Measurements from ENCODE around the gene SPTBN1. TPM values are rescaled to one million over a fixed set of nuclear protein-coding genes. Genes with fewer than 3 reads are reported as not detected.

The SPTBN1 gene
- total and polyA plus RNA-seq, 2 experiments from 2014 or later = 125 to 435 TPM

DNA sequence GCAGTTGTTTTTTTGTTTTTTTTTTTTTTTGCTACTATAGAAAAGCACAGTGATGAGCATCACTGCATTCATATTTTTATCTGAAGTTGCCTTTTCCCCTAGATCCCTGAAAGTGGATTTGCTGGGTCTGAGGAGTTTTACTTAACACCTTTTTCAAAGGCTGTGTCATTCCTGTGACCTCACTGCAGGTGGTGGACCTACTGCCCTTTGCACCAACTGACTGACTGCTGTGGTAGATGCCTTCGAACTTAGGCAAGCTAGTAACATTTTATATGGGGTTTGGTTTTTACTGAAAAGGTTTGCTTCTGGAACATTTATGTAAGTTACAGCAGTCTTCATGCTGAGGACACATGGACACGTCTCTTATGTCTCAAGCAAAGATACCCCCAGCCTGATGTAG is 36.2 kb downstream of the SPTBN1 start:
- TF ChIP-seq, protein P1, sequence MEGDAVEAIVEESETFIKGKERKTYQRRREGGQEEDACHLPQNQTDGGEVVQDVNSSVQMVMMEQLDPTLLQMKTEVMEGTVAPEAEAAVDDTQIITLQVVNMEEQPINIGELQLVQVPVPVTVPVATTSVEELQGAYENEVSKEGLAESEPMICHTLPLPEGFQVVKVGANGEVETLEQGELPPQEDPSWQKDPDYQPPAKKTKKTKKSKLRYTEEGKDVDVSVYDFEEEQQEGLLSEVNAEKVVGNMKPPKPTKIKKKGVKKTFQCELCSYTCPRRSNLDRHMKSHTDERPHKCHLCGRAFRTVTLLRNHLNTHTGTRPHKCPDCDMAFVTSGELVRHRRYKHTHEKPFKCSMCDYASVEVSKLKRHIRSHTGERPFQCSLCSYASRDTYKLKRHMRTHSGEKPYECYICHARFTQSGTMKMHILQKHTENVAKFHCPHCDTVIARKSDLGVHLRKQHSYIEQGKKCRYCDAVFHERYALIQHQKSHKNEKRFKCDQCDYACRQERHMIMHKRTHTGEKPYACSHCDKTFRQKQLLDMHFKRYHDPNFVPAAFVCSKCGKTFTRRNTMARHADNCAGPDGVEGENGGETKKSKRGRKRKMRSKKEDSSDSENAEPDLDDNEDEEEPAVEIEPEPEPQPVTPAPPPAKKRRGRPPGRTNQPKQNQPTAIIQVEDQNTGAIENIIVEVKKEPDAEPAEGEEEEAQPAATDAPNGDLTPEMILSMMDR (IDR thresholded peaks at IDR 0.05; ENCODE audit: low read depth, low read length) = no peak
- DNase-seq (ENCODE audit: low read depth in 1 of 2, low spot score in 1 of 2) = no peak
- Histone ChIP-seq H3K27ac (no peak overlapping the region), H3K36me3 (no peaks in the 10 kb centered on the region), H3K4me1 (ENCODE audit: low read depth) (peaks cover 30% of the 10 kb centered on the region), H3K27me3 (no peaks in the 10 kb centered on the region), H3K9me3 (ENCODE audit: low read depth) (no peaks in the 10 kb centered on the region), H3K4me3 (no peak overlapping the region)

DNA sequence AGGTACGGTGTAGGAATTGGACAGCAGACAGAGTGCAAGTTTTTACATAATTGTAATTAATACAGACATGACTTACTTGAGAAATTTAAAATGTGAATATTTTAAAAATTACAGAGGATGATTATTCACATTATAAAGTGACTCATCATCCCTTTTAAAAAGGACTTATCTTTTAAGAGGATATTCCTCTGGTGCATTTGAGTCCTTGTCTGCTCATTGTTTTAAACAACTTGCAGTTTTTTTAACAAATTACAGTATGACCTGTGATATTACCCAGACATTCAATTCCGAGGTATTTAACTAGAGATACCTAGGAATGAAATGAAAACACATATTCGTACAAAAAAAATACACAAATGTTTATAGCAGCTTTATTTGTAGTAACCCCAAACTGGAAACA is 38.0 kb downstream of the SPTBN1 start:
- no peaks in the 10 kb centered on the region for H3K27me3 ChIP-seq
- no peak overlapping the region for H3K27ac ChIP-seq
- H3K4me1 ChIP-seq (ENCODE audit: low read depth) = peaks cover 20% of the 10 kb centered on the region
- DNase-seq (ENCODE audit: low read depth in 1 of 2, low spot score in 1 of 2) = no peak
- no peak overlapping the region for H3K4me3 ChIP-seq
- TF ChIP-seq, protein P1 (IDR thresholded peaks at IDR 0.05; ENCODE audit: low read depth, low read length) = no peak
- no peaks in the 10 kb centered on the region for H3K9me3 ChIP-seq (ENCODE audit: low read depth)
- H3K36me3 ChIP-seq = no peaks in the 10 kb centered on the region

DNA sequence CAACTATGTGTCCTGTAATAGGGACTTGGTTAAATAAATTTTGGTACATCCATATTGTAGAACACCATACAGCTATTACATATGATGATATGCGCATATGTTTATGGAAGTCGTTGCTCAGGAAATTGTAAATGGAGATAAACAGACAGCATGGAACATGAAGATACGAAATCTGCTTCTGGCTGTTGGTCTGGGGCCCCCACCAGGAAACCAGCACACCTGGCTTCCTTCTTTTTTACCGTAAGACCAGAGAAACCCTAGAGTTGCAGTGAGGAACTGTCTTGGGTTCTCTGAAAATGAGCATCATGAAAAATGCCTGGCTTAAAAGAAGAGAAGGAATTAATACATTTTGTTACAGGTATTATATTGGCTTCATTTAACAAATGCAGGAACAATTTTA is 40.8 kb downstream of the SPTBN1 start:
- Histone ChIP-seq H3K27me3 (no peaks in the 10 kb centered on the region), H3K9me3 (ENCODE audit: low read depth) (no peaks in the 10 kb centered on the region), H3K4me1 (ENCODE audit: low read depth) (peaks cover 7% of the 10 kb centered on the region), H3K4me3 (no peak overlapping the region), H3K36me3 (no peaks in the 10 kb centered on the region), H3K27ac (no peak overlapping the region)
- TF ChIP-seq, protein P1 (IDR thresholded peaks at IDR 0.05; ENCODE audit: low read depth, low read length) = no peak
- DNase-seq (ENCODE audit: low read depth in 1 of 2, low spot score in 1 of 2) = no peak

DNA sequence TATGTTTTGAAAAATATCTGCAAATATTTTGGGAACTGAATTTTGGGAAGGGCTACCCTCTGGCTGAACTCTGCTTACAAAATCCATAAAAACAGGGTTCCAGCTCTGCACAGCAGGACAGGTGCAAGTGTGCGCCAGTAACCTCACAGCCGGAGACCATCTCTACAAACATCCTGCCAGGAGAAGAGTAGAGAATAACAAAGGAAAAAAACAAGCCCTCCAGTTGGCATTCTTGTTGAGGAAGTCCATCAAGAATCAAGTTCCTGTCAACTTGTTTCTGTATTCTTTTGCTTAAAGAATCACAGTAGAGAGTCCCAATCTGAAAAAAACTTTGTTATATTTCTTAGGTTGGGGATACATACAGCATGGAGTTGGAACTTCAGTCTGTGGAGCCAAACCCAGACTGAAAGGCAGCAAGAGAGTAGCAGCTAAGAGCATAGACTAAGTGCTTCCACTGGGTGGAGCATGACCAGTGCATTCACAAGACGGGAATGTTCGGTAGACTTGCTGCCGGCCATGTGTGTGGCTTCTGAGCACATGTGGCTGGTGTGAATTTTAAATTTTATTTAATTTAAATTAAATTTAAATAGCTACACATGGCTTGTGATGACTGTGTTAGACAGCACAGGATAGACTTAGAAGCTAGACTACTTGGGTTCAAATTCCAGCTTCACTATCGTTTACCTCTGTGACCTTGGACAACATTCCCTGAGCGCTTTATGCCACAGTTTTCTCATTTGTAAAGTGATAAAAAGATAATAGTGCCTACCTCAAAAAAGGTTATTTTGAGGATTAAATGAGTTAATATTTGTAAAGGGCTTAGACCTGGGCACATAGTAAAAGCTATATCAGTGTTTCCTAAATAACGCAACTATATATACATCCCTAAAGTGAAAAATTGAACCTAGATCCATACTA is 41.9 kb downstream of the SPTBN1 start:
- Histone ChIP-seq H3K27ac (no peak overlapping the region), H3K36me3 (no peaks in the 10 kb centered on the region), H3K9me3 (ENCODE audit: low read depth) (no peaks in the 10 kb centered on the region), H3K4me1 (ENCODE audit: low read depth) (peaks cover 12% of the 10 kb centered on the region), H3K27me3 (no peaks in the 10 kb centered on the region), H3K4me3 (no peak overlapping the region)
- TF ChIP-seq, protein P1 (IDR thresholded peaks at IDR 0.05; ENCODE audit: low read depth, low read length) = peak; percentile 46
- DNase-seq (ENCODE audit: low read depth in 1 of 2, low spot score in 1 of 2) = peak; percentile 30 to 61

DNA sequence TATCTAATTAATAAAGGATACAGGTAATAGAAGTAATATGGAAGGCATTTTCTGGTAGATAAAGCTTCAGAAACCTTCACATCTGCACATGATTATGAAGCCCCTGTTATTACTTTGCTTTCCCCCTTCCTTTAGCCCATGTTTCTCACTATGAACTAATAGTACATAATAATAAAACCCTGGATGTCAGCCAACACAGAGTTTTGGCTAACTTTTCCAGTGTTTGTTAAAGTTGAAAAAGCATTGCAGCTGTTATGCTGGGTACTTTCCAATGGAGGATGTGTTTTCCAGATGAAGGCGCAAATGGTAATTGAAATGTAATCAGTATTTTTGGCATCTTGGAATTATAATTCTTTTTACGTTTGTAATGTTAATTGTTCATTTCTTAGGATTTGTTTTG is 43.5 kb downstream of the SPTBN1 start:
- Histone ChIP-seq H3K27me3 (no peaks in the 10 kb centered on the region), H3K4me3 (no peak overlapping the region), H3K4me1 (ENCODE audit: low read depth) (peaks cover 14% of the 10 kb centered on the region), H3K36me3 (no peaks in the 10 kb centered on the region), H3K9me3 (ENCODE audit: low read depth) (no peaks in the 10 kb centered on the region), H3K27ac (no peak overlapping the region)
- DNase-seq (ENCODE audit: low read depth in 1 of 2, low spot score in 1 of 2) = peak in 1 of 2 donors; percentile 67
- TF ChIP-seq, protein P1 (IDR thresholded peaks at IDR 0.05; ENCODE audit: low read depth, low read length) = no peak
